ENCODE results near the gene DHRS13. TPM values are rescaled to one million over a fixed set of nuclear protein-coding genes. Genes with fewer than 3 reads are reported as not detected.

DHRS13 gene
- total RNA-seq, 1 donor from 2014 or later = 30.6 TPM

DNA sequence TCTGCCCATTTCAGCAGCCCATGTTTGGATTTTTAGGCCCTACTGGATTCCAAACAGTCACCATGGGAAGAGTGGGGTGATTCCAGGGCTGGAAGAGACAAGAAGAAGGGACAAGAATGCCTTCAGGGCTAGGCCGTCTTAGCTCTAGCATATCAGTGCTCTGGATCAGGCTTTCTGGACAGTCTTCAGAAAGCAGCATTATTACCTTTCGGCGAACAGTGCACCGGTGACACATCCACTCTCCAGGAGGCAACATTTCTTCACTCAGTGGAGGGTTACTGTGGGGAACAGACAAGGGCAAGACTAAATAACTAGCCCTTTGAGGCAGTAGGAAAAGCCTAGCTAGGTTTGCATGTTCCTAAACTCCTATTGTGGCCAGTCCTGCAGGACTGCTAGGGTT is 23.9 kb upstream of the DHRS13 start:
- intact Hi-C loops (cut with micrococcal nuclease) = loop anchor here (1.0 to 5.0 kb wide), 3 partner anchors 20 to 34 kb away; partner anchors contain the start of gene DHRS13
- Mint-ChIP-seq H3K36me3 (ENCODE audit: low read depth) (peaks cover 80% of the 10 kb centered on the region), H3K27me3 (ENCODE audit: low read depth) (no peaks in the 10 kb centered on the region), H3K4me1 (ENCODE audit: low read depth) (peaks cover 49% of the 10 kb centered on the region), H3K27ac (peak overlapping the region; percentile 73), H3K9me3 (peaks cover 14% of the 10 kb centered on the region), H3K4me3 (ENCODE audit: low read depth) (no peak overlapping the region)
- DNase-seq (ENCODE audit: low spot score) = no peak

DNA sequence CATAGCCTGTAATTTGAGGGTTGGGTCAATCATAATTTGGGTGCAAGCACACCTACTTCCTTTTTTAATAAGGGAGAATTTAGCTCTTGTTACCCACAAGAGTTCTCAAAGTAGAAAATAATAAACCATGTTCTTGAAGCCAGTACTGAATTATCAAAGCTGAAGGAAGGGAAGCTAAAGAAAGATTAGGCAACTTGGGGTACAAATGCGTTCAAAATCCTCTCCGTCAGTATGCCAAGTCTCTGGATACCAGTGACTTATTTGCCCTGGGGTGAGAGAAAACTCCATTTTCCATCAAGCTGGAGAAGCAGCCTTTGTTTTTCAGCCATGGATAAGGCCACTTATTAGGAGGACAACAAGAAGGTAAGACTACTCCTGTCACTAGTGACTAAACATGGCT is 23.5 kb upstream of the DHRS13 start:
- H3K4me1 Mint-ChIP-seq (ENCODE audit: low read depth) = peaks cover 49% of the 10 kb centered on the region
- H3K4me3 Mint-ChIP-seq (ENCODE audit: low read depth) = no peak overlapping the region
- DNase-seq (ENCODE audit: low spot score) = no peak
- H3K27me3 Mint-ChIP-seq (ENCODE audit: low read depth) = no peaks in the 10 kb centered on the region
- peaks cover 80% of the 10 kb centered on the region for H3K36me3 Mint-ChIP-seq (ENCODE audit: low read depth)
- peak overlapping the region; percentile 73 for H3K27ac Mint-ChIP-seq
- H3K9me3 Mint-ChIP-seq = peaks cover 14% of the 10 kb centered on the region
- intact Hi-C loops (cut with micrococcal nuclease) = loop anchor here (1.0 to 5.0 kb wide), 3 partner anchors 20 to 34 kb away; partner anchors contain the start of gene DHRS13

DNA sequence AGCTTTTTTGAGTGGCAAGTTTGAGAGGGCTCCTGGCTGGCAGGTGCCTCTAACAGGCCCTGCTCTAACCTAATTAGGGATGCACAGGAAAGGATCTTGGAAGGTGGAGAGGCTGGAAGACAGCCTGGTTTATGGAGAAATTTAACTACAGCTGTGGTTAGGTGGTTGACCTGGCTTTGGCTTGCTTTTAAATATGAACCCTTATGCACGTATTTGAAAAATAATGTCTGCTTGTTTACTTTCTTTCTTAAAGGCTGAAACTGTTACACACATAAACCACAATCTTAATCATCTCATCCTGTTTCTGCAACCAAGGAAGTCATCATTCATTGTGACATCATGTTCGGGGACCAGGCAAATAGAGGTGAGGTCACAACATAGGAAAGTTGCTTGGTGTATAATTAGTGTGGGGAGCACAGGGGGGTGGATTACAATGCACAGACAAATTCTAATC is 23.1 kb upstream of the DHRS13 start:
- intact Hi-C loops (cut with micrococcal nuclease) = loop anchor here (1.0 to 5.0 kb wide), 3 partner anchors 20 to 34 kb away; partner anchors contain the start of gene DHRS13
- Mint-ChIP-seq H3K4me3 (ENCODE audit: low read depth) (peak overlapping the region; percentile 26), H3K27ac (peak overlapping the region; percentile 73), H3K27me3 (ENCODE audit: low read depth) (no peaks in the 10 kb centered on the region), H3K9me3 (peaks cover 14% of the 10 kb centered on the region), H3K4me1 (ENCODE audit: low read depth) (peaks cover 49% of the 10 kb centered on the region), H3K36me3 (ENCODE audit: low read depth) (peaks cover 83% of the 10 kb centered on the region)
- peak; percentile 59 for DNase-seq (ENCODE audit: low spot score)

DNA sequence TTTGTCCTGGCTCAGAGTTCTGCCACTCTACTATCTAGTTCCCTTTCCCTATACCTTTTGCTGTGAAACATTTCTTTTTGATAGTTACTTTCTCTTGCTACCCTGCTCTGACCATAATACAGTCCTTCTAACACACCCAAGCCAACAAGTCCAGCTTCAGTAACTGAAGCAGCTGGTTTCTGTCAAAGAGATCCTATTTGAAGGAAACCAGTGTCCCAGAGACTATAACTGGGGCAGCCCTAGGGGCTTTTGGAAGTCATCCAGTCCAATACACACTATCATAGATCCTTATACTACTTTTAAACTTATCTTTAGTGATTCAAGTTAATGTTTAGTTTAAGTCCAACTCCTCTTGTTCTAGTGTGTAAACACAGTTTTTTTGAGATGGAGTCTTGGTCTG is 17.3 kb upstream of the DHRS13 start:
- H3K27me3 Mint-ChIP-seq (ENCODE audit: low read depth) = no peaks in the 10 kb centered on the region
- H3K4me3 Mint-ChIP-seq (ENCODE audit: low read depth) = no peak overlapping the region
- no peak for DNase-seq (ENCODE audit: low spot score)
- intact Hi-C loops (cut with micrococcal nuclease) = no loop called here
- H3K27ac Mint-ChIP-seq = no peak overlapping the region
- H3K9me3 Mint-ChIP-seq = no peaks in the 10 kb centered on the region
- peaks cover 19% of the 10 kb centered on the region for H3K4me1 Mint-ChIP-seq (ENCODE audit: low read depth)
- H3K36me3 Mint-ChIP-seq (ENCODE audit: low read depth) = peaks cover 84% of the 10 kb centered on the region

DNA sequence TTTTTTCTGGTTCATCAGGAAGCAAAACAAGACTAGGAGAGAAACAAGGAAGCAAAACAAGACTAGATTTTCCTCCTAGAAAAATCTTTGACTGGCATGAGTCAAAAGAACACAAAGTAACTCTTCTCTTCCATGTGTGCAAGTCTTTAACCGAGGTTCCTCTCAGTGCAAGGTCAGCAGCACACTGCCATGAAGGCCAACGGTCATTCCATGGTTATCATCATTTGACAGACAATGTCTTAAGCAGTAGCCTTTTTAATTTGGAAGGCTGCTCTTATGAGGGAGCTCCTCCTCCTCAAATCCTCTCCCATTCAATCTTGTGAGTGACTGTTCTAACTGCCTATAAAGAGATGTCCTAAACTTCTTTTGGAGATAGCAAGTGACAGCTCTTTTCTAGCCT is 15.4 kb upstream of the DHRS13 start:
- H3K9me3 Mint-ChIP-seq = peaks cover 3% of the 10 kb centered on the region
- DNase-seq (ENCODE audit: low spot score) = no peak
- no peaks in the 10 kb centered on the region for H3K27me3 Mint-ChIP-seq (ENCODE audit: low read depth)
- peaks cover 11% of the 10 kb centered on the region for H3K4me1 Mint-ChIP-seq (ENCODE audit: low read depth)
- intact Hi-C loops (cut with micrococcal nuclease) = no loop called here
- no peak overlapping the region for H3K27ac Mint-ChIP-seq
- H3K4me3 Mint-ChIP-seq (ENCODE audit: low read depth) = no peak overlapping the region
- peaks cover 85% of the 10 kb centered on the region for H3K36me3 Mint-ChIP-seq (ENCODE audit: low read depth)

DNA sequence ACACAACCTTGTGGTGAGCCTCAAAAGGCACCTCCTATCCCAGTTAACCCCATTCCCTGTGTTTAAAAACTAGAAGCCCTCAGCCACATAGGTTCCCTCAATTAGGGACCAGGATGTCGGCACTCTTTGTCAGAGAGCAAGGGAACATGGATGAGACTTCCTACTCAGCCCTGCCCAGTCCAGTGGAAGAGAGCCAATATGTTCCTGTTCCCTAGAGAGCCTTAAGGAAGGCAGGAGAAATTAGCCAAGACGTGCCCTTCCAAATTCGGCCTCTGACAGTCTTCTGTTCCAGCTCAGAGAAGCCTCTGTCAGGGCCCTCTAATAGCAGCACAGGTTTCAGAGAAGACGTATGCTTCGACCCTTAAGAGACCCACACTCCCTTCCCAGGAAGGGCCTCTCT is 14.6 kb upstream of the DHRS13 start:
- Mint-ChIP-seq H3K4me1 (ENCODE audit: low read depth) (peaks cover 9% of the 10 kb centered on the region), H3K9me3 (peaks cover 3% of the 10 kb centered on the region), H3K27me3 (ENCODE audit: low read depth) (no peaks in the 10 kb centered on the region), H3K4me3 (ENCODE audit: low read depth) (no peak overlapping the region), H3K36me3 (ENCODE audit: low read depth) (peaks cover 86% of the 10 kb centered on the region), H3K27ac (no peak overlapping the region)
- DNase-seq (ENCODE audit: low spot score) = no peak
- intact Hi-C loops (cut with micrococcal nuclease) = no loop called here

DNA sequence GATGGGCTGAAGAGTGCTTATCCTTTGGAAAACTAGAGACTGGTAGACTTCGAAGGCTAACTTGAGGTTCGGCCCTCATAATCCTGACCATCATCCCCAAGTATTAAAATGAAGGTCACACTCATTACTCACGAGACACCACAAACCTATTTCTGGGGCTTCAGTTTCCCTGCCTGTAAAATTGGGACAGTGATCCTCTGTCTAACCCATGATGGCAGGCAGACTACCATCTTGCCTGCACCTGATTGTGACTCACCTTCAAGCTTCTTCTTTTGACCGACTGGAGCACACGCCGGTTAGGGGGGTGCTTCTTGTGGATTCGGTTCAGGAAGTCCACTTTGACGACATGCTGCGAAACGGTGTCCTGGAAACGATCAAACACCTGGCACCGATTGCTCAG is 14.2 kb upstream of the DHRS13 start:
- no peak for DNase-seq (ENCODE audit: low spot score)
- H3K4me3 Mint-ChIP-seq (ENCODE audit: low read depth) = no peak overlapping the region
- intact Hi-C loops (cut with micrococcal nuclease) = no loop called here
- no peak overlapping the region for H3K27ac Mint-ChIP-seq
- no peaks in the 10 kb centered on the region for H3K27me3 Mint-ChIP-seq (ENCODE audit: low read depth)
- H3K36me3 Mint-ChIP-seq (ENCODE audit: low read depth) = peaks cover 88% of the 10 kb centered on the region
- peaks cover 3% of the 10 kb centered on the region for H3K9me3 Mint-ChIP-seq
- peaks cover 9% of the 10 kb centered on the region for H3K4me1 Mint-ChIP-seq (ENCODE audit: low read depth)

DNA sequence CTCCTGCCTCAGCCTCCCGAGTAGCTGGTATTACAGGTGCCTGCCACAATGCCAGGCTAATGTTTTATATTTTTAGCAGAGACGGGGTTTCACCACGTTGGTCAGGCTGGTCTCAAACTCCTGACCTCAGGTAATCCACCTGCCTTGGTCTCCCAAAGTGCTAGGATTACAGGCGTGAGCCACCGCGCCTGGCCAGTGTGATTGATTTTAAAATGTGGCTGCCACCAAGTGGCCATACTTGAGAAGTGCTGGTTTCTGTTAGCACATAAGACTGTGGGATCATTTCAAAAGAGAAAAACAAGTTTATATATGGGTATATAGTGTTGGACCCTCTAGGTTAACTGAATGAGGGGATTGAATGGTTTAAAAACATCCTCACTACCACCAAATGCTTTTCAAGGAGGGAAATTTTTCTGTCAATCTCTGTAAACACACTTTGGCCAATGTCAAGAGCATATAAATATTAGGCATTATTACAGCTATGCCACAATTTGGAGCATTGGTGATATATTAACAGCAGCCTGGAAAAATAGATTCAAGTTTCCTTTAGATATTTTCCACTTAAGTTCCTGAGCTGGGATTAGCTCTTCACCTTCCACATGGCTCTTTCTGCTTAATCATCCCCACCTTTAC is 13.5 kb upstream of the DHRS13 start:
- H3K27me3 Mint-ChIP-seq (ENCODE audit: low read depth) = no peaks in the 10 kb centered on the region
- peaks cover 87% of the 10 kb centered on the region for H3K36me3 Mint-ChIP-seq (ENCODE audit: low read depth)
- no peak for DNase-seq (ENCODE audit: low spot score)
- H3K4me3 Mint-ChIP-seq (ENCODE audit: low read depth) = no peak overlapping the region
- H3K27ac Mint-ChIP-seq = peak overlapping the region; percentile 35
- H3K9me3 Mint-ChIP-seq = peaks cover 3% of the 10 kb centered on the region
- peaks cover 9% of the 10 kb centered on the region for H3K4me1 Mint-ChIP-seq (ENCODE audit: low read depth)
- intact Hi-C loops (cut with micrococcal nuclease) = loop anchor here (1.0 kb wide), 1 partner anchor 153 kb away; no protein-coding TSS in a partner anchor

DNA sequence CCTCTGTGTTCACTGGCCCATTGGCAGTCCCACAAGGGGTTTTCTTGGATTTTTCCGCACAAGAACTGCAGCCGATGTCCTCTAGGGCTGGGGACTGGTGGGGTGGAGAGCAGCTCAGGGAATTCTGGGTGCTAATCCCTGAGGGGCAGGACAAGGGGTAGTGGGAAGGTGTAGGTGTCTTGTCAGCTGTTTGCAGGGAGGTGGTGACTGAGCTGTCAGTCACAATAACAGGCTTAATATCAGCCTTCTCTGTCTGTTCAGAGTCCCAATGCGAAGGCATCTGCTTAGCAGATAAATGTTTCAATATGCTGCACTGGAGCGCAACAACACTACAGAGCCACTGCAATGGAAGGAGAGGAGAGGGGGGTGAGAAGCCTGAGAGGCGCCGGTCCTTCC is 10.1 kb upstream of the DHRS13 start:
- DNase-seq (ENCODE audit: low spot score) = no peak
- peaks cover 3% of the 10 kb centered on the region for H3K9me3 Mint-ChIP-seq
- peaks cover 9% of the 10 kb centered on the region for H3K4me1 Mint-ChIP-seq (ENCODE audit: low read depth)
- H3K4me3 Mint-ChIP-seq (ENCODE audit: low read depth) = no peak overlapping the region
- intact Hi-C loops (cut with micrococcal nuclease) = no loop called here
- H3K27ac Mint-ChIP-seq = no peak overlapping the region
- H3K27me3 Mint-ChIP-seq (ENCODE audit: low read depth) = no peaks in the 10 kb centered on the region
- H3K36me3 Mint-ChIP-seq (ENCODE audit: low read depth) = peaks cover 85% of the 10 kb centered on the region

DNA sequence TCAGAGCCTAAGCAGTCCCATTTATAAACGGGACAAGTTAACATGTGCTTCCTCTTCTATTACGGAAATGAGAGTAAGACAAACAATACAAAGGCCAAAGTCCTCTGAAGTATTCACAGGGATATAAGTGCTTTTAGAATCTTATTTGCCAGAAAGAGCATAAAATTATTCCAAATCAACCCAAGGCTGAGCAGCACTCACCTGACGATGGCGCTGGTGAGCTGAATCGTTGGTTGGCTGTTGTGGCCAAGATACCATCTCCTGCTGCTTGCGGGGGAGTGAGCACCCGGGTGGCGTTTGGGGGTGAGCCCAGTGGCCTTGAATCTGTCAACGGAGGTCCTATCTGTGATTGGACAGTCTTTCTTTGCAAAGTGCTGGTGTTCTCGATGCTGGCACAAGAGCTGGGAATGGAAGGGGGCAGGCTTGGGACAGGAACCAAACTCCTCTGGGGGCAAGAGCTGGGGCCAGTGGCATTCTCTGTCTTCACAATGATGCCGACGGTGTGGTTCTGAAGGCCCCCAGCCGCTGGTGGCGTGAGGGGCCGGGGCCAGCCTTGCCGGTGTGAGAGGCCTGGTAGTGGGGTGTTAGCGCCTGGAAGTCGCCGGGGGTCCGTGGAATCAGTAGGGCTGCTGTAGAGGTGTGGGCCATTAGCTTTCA is 9.5 kb upstream of the DHRS13 start:
- no peak for DNase-seq (ENCODE audit: low spot score)
- Mint-ChIP-seq H3K27me3 (ENCODE audit: low read depth) (no peaks in the 10 kb centered on the region), H3K4me3 (ENCODE audit: low read depth) (no peak overlapping the region), H3K27ac (no peak overlapping the region), H3K4me1 (ENCODE audit: low read depth) (peaks cover 9% of the 10 kb centered on the region), H3K9me3 (peaks cover 3% of the 10 kb centered on the region), H3K36me3 (ENCODE audit: low read depth) (peaks cover 86% of the 10 kb centered on the region)
- intact Hi-C loops (cut with micrococcal nuclease) = no loop called here

DNA sequence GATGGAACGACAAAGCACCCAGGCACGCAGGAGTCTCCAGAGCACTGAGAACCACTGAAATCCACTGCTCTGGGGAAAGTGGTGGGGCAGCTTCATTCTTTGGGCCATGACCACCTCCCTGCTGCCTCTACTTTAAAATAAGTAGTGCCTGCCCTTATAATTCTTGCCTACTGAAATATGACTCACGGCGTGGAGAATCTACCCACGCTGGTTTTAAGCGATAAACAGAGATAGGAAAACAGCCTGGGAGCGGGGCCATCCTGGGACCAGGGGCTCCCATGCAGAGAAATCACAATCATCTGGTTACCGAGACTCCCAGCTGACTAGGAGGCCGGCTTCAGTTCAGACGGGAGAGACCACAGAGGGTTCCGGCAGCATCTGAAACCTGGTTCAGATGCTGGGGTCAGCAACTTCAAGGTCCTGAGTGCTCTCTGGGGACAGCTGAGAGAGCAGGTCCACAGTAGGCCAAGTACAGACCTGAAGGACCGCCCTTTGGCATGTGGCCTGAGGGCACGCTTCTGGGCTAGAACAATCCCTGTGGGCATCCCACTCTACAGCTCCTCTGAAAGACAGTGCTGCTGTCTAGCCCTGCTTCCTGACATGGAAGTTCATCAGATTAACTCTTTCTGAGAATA is 8.6 kb upstream of the DHRS13 start:
- H3K36me3 Mint-ChIP-seq (ENCODE audit: low read depth) = peaks cover 86% of the 10 kb centered on the region
- intact Hi-C loops (cut with micrococcal nuclease) = no loop called here
- H3K27ac Mint-ChIP-seq = no peak overlapping the region

DNA sequence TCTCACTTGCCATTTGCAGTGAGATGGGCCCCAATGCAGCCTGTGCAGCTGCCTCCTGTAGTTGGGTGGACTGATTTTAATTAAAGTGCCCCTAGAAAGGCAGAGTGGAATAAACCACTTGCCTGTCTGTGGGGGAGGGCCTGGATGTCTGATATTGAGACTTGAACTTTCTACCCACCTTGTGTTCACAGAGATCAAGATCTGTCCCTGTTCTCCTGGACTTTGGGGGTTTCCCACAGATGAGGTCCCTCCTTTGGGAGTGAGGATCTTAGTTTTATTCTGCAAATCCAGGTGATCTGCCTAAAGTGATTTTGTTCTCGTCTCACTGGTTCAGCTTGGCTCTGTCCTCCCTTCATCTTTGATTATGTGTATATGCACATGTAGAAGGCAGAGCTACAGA is 7.7 kb upstream of the DHRS13 start:
- Mint-ChIP-seq H3K27ac (no peak overlapping the region), H3K4me3 (ENCODE audit: low read depth) (no peak overlapping the region), H3K27me3 (ENCODE audit: low read depth) (no peaks in the 10 kb centered on the region), H3K36me3 (ENCODE audit: low read depth) (peaks cover 78% of the 10 kb centered on the region), H3K9me3 (peaks cover 3% of the 10 kb centered on the region), H3K4me1 (ENCODE audit: low read depth) (peaks cover 8% of the 10 kb centered on the region)
- DNase-seq (ENCODE audit: low spot score) = no peak
- intact Hi-C loops (cut with micrococcal nuclease) = no loop called here

More for the DNA sequence above, 8.6 kb upstream of the DHRS13 start:
- Mint-ChIP-seq H3K27me3 (ENCODE audit: low read depth) (no peaks in the 10 kb centered on the region), H3K4me3 (ENCODE audit: low read depth) (no peak overlapping the region), H3K9me3 (peaks cover 3% of the 10 kb centered on the region), H3K4me1 (ENCODE audit: low read depth) (peaks cover 9% of the 10 kb centered on the region)
- no peak for DNase-seq (ENCODE audit: low spot score)

DNA sequence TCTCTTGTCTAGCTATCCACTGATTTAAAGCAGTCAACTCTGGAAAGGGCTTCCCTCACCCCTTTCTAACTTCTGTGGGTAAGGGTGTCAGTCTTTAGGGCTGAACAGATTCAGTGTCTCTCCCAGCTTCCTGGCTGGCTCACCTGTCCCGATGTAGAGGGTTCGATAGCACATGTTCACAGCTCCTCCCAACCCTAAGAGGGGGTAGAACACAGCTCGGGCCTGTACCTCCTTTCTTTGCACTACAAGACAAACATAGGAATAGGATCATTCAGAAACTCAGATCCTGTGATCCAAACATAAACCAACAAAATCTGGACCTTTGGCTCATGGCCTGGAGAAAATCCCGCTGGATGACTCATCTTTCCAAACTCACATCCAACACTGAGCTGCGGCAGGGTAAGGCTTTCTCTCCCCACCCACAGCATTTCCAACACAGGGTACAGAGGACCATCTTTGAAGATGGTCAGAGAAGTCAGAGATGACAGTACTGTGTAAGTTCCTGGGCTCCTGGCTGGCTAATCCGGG is 5.8 kb upstream of the DHRS13 start:
- no peak for DNase-seq (ENCODE audit: low spot score)
- peaks cover 69% of the 10 kb centered on the region for H3K36me3 Mint-ChIP-seq (ENCODE audit: low read depth)
- H3K27me3 Mint-ChIP-seq (ENCODE audit: low read depth) = no peaks in the 10 kb centered on the region
- no peaks in the 10 kb centered on the region for H3K4me1 Mint-ChIP-seq (ENCODE audit: low read depth)
- H3K4me3 Mint-ChIP-seq (ENCODE audit: low read depth) = no peak overlapping the region
- H3K9me3 Mint-ChIP-seq = no peaks in the 10 kb centered on the region
- H3K27ac Mint-ChIP-seq = no peak overlapping the region
- intact Hi-C loops (cut with micrococcal nuclease) = no loop called here

All from activated T-helper 2 cell treated with anti-CD3 and anti-CD28 coated beads, Interferon-gamma antibody, Interleukin-2, Interleukin-4, amounts not matched to agents 10 μg/mL and 5 μg/mL and 100 μg/mL, durations not matched to agents 14 hours and 24 hours and 36 hours (primary cell).